SKM-1 treated with dmso at 0.1 percent for 144 hours (cell line): Measurements from ENCODE around the gene TCP10L.

Source experiments
- DNase-seq: peaks from one replicate; lab custom pipeline; 2025; ENCODE audit not compliant: unreplicated experiment; lab: John Stamatoyannopoulos, UW

Gene TCP10L

DNA sequence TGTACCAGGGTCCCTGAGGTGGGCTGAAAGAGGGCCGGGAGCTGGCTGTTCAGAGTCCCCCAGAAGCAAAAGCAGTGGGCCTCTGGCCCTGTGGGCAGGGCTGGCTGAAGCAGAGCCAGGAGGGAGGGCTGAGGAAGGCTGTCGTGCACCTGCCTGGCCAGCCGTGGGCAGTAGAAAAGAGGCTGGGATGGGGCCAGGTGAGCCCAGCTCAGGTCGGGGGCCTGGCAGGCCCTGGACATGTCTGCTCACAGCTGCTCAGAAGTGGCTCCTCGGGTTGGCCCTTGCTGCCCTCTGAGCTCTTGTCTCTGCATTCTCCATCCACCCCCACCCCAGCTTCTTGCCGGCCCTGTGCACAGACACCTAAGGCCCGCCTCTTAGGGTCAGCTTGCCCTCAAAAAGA is 60.0 kb downstream of the TCP10L start:
- no peak for DNase-seq

- DNase-seq, result no peak
Measured at GRCh38 chr21:32523988-32524719, 61.2 kb downstream of the TCP10L start.
